GM12878 (cell line): Measurements from ENCODE around the gene TIMM9. TPM values are rescaled to one million over a fixed set of nuclear protein-coding genes. Genes with fewer than 3 reads are reported as not detected.

Source experiments
- ATAC-seq: fragments of 200-7000 bp; cut with Tn5 transposase; 3 replicates; pipeline ENCODE4 v1.9.1; 2020; ENCODE audit warnings: mild to moderate bottlenecking, moderate library complexity
- BruUV-seq: library from RNA; stranded (reverse); fragments of 400-500 nt; replicated peaks from 2 replicates; lab custom pipeline; 2021; lab: Mats Ljungman, UMichigan
- CTCF ChIA-PET: fragments of 300-600 bp; sonication (Branson Sonifier 250); formaldehyde crosslinking; extraction: SDS; loops from one replicate; lab custom pipeline; 2021; ENCODE audit warnings: inconsistent platforms; lab: Yijun Ruan, JAX
- POLR2A ChIA-PET: fragments of 350-600 bp; formaldehyde crosslinking; extraction: SDS; loops from one replicate; lab custom pipeline; 2021; ENCODE audit warnings: inconsistent platforms; lab: Charles Lee
- RAD21 ChIA-PET: fragments of 300-600 bp; sonication (Branson Sonifier 250); formaldehyde crosslinking; loops from one replicate; lab custom pipeline; 2023; ENCODE audit warnings: antibody characterized with exemption; ENCODE audit not compliant: unreplicated experiment; lab: Charles Lee
- SMC1A ChIA-PET: fragments of 300-600 bp; sonication (Branson Sonifier 250); formaldehyde crosslinking; loops from one replicate; lab custom pipeline; 2023; ENCODE audit not compliant: unreplicated experiment, uncharacterized antibody; lab: Charles Lee
- DNase-seq: peaks from one replicate; pipeline ENCODE4 v3.0.0-alpha.2; 2011; ENCODE audit warnings: low read depth, low spot score
- FAIRE-seq: peaks from 3 replicates; lab custom pipeline; 2011; peaks lifted over from hg19 to GRCh38; lab: Jason Lieb, UNC
- H2AFZ ChIP-seq: 2 replicates; pipeline ENCODE4 v1.6.0; 2011; ENCODE audit warnings: low read depth, low read length, control low read depth; ENCODE audit not compliant: control insufficient read depth
- H3K27ac ChIP-seq: 2 replicates; pipeline ENCODE4 v1.5.1; 2011; ENCODE audit warnings: control low read depth; ENCODE audit not compliant: control insufficient read depth, insufficient read depth
- H3K27me3 ChIP-seq, 2 experiments: replicated peaks in 1 of 2; 2 replicates each; pipeline versions ENCODE4 v1.6.0 to v1.6.1; 2011; ENCODE audit warnings: low read length in 1 of 2; ENCODE audit not compliant: control insufficient read depth in 2 of 2, insufficient read depth in 2 of 2
- H3K36me3 ChIP-seq, 2 experiments: 2 replicates each; pipeline ENCODE4 v1.5.1; 2011; ENCODE audit warnings: low read length in 1 of 2; ENCODE audit not compliant: control insufficient read depth in 2 of 2, insufficient read depth in 2 of 2
- H3K4me1 ChIP-seq: 2 replicates; pipeline ENCODE4 v1.6.1; 2011; ENCODE audit warnings: mild to moderate bottlenecking, low read length, moderate library complexity, mixed read lengths; ENCODE audit not compliant: control insufficient read depth, insufficient read depth
- H3K4me2 ChIP-seq: 2 replicates; pipeline ENCODE4 v1.6.0; 2011; ENCODE audit warnings: control low read depth; ENCODE audit not compliant: control insufficient read depth, insufficient read depth
- H3K4me3 ChIP-seq: fragments of 200-600 bp; sonication (generic); 2 replicates; pipeline ENCODE4 v1.5.1; 2016
- H3K79me2 ChIP-seq: 2 replicates; pipeline ENCODE4 v1.6.0; 2011; ENCODE audit warnings: low read length; ENCODE audit not compliant: control insufficient read depth, insufficient read depth
- H3K9ac ChIP-seq: 2 replicates; pipeline ENCODE4 v1.8.0; 2011; ENCODE audit warnings: low read length, control low read depth, mixed read lengths; ENCODE audit not compliant: control insufficient read depth, insufficient read depth
- H3K9me3 ChIP-seq: replicated peaks from 3 replicates; pipeline ENCODE4 v1.5.1; 2011; ENCODE audit warnings: mild to moderate bottlenecking, low read length; ENCODE audit not compliant: control insufficient read depth, insufficient read depth
- H4K20me1 ChIP-seq: 2 replicates; pipeline ENCODE4 v1.6.0; 2011; ENCODE audit not compliant: control insufficient read depth, insufficient read depth
- BHLHE40 ChIP-seq, 2 experiments: fragments of 450-650 bp in 1 of 2; IDR thresholded peaks; 2 replicates each; pipeline ENCODE4 v1.6.1; 2011 to 2017; ENCODE audit warnings: low read depth in 2 of 2, borderline replicate concordance in 1 of 2, improper control_type of control experiment in 1 of 2, low read length in 1 of 2, mild to moderate bottlenecking in 1 of 2
- NRF1 ChIP-seq: conservative IDR thresholded peaks from 2 replicates; pipeline ENCODE4 v1.6.1; 2011; ENCODE audit warnings: mild to moderate bottlenecking, low read depth, low read length, improper control_type of control experiment
- POU2F2 ChIP-seq: IDR thresholded peaks from 3 replicates; pipeline ENCODE4 v1.6.1; 2011; ENCODE audit warnings: low read depth, mild to moderate bottlenecking, low read length, borderline replicate concordance
- WRNIP1 ChIP-seq: IDR thresholded peaks from 2 replicates; pipeline ENCODE4 v1.6.1; 2011; ENCODE audit warnings: low read depth, low read length, improper control_type of control experiment, borderline replicate concordance
- WGBS: methylation state at CpG from one replicate; pipeline ENCODE4 v1.1.6; 2016; ENCODE audit warnings: low lambda C conversion rate; ENCODE audit not compliant: insufficient replicate concordance, insufficient coverage; ENCODE audit errors: missing lambda C conversion rate; 5-methylcytosine and 5-hydroxymethylcytosine counted together
- in situ Hi-C: fragments of 300-500 bp; cut with MboI; formaldehyde crosslinking; loops from 9 replicates; pipeline ENCODE4 v1.14.3; 2018; ENCODE audit warnings: mixed read lengths
- intact Hi-C: fragments of 100-400 bp; cut with micrococcal nuclease; formaldehyde crosslinking; loops from one replicate; pipeline ENCODE4 v1.14.2; 2022; ENCODE audit not compliant: unreplicated experiment
- polyA plus RNA-seq, 11 experiments: library from polyadenylated mRNA; depleted of rRNA in 4 of 11; unstranded in 6 of 11; stranded (reverse) in 5 of 11; fragments of >200 nt; fragmentation: Nextera tagmentation in 4 of 11; fragmentation: Illumina TruSeq in 1 of 11; extraction: Ambion mirVana in 4 of 11; extraction: Trizol in 1 of 11; gene quantifications; 1 replicate in 1 of 11; 2 replicates in 10 of 11; pipeline versions ENCODE4 v1.2.1 to v1.2.3, GENCODE V29; 2011 to 2016; ENCODE audit warnings: inconsistent platforms in 2 of 11, missing spikeins in 2 of 11, low read depth in 1 of 11
- total RNA-seq, 4 experiments: library from RNA; depleted of rRNA in 3 of 4; stranded (reverse); fragments of >200 nt in 3 of 4; fragmentation: Illumina TruSeq in 1 of 4; extraction: Trizol in 1 of 4; gene quantifications; 2 replicates each; pipeline versions ENCODE4 v1.2.1 to v1.2.3, GENCODE V29; 2013 to 2021
- TF ChIP-seq, protein P1 (sequence below), 3 experiments: IDR thresholded peaks in 2 of 3; conservative IDR thresholded peaks in 1 of 3; 2 replicates each; pipeline ENCODE4 v1.5.1; 2011; ENCODE audit warnings: low read depth in 3 of 3, low read length in 3 of 3, mild to moderate bottlenecking in 3 of 3, control low read depth in 2 of 3, moderate library complexity in 2 of 3, inconsistent platforms in 1 of 3, mixed read lengths in 1 of 3; ENCODE audit not compliant: control insufficient read depth in 2 of 3, insufficient read depth in 1 of 3; ENCODE audit errors: extremely low read depth in 1 of 3
- TF ChIP-seq, protein P2 (sequence below): fragments of 150-350 bp; IDR thresholded peaks from 2 replicates; pipeline ENCODE4 v1.6.1; 2014; ENCODE audit warnings: mild to moderate bottlenecking, low read depth, low read length
- TF ChIP-seq, protein P3 (sequence below): IDR thresholded peaks from 2 replicates; pipeline ENCODE4 v1.6.1; 2011; ENCODE audit warnings: borderline replicate concordance, low read depth, mild to moderate bottlenecking, moderate library complexity, low read length; ENCODE audit not compliant: insufficient read depth, poor library complexity, severe bottlenecking

Gene TIMM9
- total and polyA plus RNA-seq, 10 of the 15 experiments (the other 5 are each of a cell fraction or from before 2014, with no cell fraction given), result 36.6 to 116 (median 62.0) TPM

DNA sequence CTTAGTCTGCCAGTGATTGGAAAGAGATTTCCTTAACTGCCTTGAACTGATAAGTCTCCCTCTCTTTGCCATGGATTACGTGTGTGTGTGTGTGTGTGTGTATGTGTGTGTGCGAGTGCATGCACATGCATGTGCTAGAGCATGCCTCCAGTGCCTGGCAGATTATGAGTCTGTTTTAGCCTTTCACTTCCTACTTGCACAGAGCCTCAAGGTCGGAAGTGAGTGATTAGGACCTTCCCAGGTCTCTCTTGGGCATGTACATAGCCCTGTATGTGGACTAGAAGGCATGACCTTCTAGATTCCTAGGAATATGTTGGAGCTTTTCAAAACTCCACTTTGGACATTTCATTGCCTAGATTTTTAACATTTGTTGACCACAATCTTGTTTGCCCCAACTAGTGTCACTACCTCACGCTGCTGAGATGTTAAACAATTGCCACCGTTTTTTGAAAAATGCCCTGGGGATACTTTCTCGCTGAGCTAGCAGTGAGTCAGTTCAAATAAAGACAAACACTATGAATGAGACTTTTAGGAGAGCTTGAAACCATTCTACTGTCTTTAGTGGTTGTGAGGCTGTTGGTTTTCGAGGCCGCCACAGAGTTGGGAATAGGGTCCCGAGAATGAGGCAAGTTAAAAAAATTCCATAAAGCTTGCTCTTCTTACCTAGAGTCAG, 28.4 kb upstream of the TIMM9 start:
- in situ Hi-C loops, result no loop called here
- ChIA-PET SMC1A (interaction anchor here (1.0 kb wide), 1 partner anchor 23 kb away, joined by 3 read pairs; no protein-coding TSS in a partner anchor), CTCF (no interaction called here), POLR2A (interaction anchor here (0.5 kb wide), 1 partner anchor 195 kb away, joined by 6 read pairs; no protein-coding TSS in a partner anchor), RAD21 (no interaction called here)
- Histone ChIP-seq H2AFZ (no peak overlapping the region), H3K4me3 (no peak overlapping the region), H4K20me1 (no peaks in the 10 kb centered on the region), H3K36me3 (no peaks in the 10 kb centered on the region; a peak in 2 of 4 replicates), H3K9me3 (no peaks in the 10 kb centered on the region), H3K4me1 (no peaks in the 10 kb centered on the region), H3K4me2 (no peak overlapping the region), H3K9ac (no peak overlapping the region), H3K27me3 (no peaks in the 10 kb centered on the region), H3K79me2 (no peaks in the 10 kb centered on the region), H3K27ac (no peak overlapping the region)
- no TSS peak for BruUV-seq
- 81% methylated on average over 9 of the region's 9 CpGs for WGBS
- intact Hi-C loops, result no loop called here
- DNase-seq, result no peak
- no peak for ATAC-seq
- FAIRE-seq, result no peak
- TF ChIP-seq, protein P1, sequence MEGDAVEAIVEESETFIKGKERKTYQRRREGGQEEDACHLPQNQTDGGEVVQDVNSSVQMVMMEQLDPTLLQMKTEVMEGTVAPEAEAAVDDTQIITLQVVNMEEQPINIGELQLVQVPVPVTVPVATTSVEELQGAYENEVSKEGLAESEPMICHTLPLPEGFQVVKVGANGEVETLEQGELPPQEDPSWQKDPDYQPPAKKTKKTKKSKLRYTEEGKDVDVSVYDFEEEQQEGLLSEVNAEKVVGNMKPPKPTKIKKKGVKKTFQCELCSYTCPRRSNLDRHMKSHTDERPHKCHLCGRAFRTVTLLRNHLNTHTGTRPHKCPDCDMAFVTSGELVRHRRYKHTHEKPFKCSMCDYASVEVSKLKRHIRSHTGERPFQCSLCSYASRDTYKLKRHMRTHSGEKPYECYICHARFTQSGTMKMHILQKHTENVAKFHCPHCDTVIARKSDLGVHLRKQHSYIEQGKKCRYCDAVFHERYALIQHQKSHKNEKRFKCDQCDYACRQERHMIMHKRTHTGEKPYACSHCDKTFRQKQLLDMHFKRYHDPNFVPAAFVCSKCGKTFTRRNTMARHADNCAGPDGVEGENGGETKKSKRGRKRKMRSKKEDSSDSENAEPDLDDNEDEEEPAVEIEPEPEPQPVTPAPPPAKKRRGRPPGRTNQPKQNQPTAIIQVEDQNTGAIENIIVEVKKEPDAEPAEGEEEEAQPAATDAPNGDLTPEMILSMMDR (IDR thresholded peaks at IDR 0.05 in 2 of 3, conservative IDR thresholded peaks at IDR 0.05 in 1 of 3; ENCODE audit: control insufficient read depth in 2 of 3, extremely low read depth in 1 of 3, insufficient read depth in 1 of 3, low read depth in 3 of 3, low read length in 3 of 3), result no peak
- no peak for TF ChIP-seq POU2F2
- TF ChIP-seq NRF1, result no peak
- TF ChIP-seq, protein P2, sequence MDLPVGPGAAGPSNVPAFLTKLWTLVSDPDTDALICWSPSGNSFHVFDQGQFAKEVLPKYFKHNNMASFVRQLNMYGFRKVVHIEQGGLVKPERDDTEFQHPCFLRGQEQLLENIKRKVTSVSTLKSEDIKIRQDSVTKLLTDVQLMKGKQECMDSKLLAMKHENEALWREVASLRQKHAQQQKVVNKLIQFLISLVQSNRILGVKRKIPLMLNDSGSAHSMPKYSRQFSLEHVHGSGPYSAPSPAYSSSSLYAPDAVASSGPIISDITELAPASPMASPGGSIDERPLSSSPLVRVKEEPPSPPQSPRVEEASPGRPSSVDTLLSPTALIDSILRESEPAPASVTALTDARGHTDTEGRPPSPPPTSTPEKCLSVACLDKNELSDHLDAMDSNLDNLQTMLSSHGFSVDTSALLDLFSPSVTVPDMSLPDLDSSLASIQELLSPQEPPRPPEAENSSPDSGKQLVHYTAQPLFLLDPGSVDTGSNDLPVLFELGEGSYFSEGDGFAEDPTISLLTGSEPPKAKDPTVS, result no peak
- TF ChIP-seq BHLHE40 (IDR thresholded peaks at IDR 0.05; ENCODE audit: borderline replicate concordance in 1 of 2, low read depth in 2 of 2, low read length in 1 of 2), result no peak
- TF ChIP-seq, protein P3, sequence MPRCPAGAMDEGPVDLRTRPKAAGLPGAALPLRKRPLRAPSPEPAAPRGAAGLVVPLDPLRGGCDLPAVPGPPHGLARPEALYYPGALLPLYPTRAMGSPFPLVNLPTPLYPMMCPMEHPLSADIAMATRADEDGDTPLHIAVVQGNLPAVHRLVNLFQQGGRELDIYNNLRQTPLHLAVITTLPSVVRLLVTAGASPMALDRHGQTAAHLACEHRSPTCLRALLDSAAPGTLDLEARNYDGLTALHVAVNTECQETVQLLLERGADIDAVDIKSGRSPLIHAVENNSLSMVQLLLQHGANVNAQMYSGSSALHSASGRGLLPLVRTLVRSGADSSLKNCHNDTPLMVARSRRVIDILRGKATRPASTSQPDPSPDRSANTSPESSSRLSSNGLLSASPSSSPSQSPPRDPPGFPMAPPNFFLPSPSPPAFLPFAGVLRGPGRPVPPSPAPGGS, result peak; percentile 37
- TF ChIP-seq WRNIP1, result no peak
